Fibroblast of peridontal ligament (primary cell): ENCODE measurements around the gene SDSL.

ENCODE experiments used
- DNase-seq: peaks from one replicate; pipeline ENCODE4 v3.0.0-alpha.2; 2010; ENCODE audit errors: extremely low read depth

SDSL gene, protein sequence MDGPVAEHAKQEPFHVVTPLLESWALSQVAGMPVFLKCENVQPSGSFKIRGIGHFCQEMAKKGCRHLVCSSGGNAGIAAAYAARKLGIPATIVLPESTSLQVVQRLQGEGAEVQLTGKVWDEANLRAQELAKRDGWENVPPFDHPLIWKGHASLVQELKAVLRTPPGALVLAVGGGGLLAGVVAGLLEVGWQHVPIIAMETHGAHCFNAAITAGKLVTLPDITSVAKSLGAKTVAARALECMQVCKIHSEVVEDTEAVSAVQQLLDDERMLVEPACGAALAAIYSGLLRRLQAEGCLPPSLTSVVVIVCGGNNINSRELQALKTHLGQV

DNA sequence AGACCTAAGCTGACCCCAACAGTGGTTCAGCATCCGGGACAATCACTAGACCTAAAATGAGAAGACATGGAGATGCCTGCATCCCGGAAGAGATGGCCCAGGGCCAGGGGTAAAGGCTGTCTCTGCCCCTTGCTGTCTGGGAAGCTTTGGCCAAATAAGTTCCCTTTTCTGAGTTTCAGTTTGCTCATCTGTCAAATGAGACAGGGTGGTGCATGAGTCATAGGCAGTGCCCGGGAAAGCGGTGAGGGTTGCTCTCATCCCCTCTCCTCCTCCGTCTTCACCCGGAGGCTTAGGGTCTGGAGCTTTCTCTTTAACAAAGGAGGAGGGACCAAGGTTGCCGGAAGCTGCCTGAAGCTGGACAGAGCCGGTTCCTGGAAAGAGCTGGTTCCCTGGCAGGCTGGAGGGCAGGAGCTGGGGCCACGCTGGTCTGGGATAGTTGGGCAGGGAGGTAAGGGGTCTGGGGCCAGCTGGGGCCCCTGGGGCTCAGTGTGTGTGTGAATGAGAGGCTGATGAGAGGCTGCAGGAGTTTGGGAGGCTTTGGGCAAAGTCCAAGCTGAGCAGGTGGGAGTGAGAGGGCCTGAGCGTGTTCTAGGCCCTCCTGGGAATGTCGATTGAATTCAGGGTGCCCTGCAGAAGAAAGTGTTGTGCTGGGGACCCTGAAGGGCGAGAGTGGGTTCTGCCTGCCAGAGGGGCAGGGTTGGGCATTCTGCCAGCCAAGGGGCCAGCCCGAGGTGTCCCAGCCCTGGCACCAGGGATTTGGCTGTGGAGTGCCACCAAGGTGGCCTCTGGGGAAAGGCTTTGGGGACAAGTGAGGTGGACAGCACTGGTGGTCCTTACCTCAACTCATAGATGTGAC, at the start of gene SDSL:
SDSL (plus strand) TSS at position 351 of the 856 bp plus-strand sequence. CDS start 5,603 bp downstream, outside the sequence.
- peak; percentile 74 for DNase-seq

DNA sequence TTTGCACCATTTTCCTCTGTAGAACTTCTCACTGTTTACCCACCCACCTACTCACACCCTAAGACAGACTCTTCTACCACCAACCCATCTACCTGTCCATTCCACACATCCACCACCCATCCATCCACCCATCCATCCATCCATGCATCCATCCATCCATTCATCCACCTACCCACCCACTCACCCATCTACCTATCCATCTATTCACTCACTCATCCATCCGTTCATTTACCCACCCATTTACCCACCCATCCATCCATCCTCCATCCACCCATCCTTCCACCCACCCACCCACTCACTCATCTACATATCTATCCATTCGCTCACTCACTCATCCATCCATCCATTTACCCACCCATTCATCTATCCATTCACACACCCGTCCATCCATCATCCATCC, 48.7 kb upstream of the SDSL start:
- no peak for DNase-seq

- no peak for DNase-seq
Observed at GRCh38 chr12:113373969-113374368, 48.2 kb upstream of the SDSL start.

- DNase-seq: no peak
Observed at GRCh38 chr12:113374823-113375428, 47.3 kb upstream of the SDSL start.

- no peak for DNase-seq
Observed at GRCh38 chr12:113378291-113378690, 43.9 kb upstream of the SDSL start.

GRCh38 chr12:113381220-113381619, 41.0 kb upstream of the SDSL start:
- DNase-seq: no peak

DNA sequence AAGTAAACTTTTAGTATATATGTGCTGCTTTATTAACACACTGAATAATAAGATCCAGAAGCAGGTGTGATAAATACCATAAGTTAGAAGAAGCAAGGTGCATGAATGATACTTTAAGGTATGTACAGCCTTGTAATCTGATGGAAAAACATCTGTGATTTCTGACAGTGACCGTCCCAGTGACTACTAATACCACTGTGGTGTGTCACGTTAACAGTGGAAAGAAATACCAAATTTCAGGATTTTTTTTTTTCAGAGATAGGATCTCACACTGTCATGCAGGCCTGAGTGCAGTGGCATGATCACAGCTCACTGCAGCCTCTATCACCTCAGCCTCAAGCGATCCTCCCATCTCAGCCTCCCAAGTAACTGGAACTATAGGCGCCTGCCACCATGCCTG, 40.0 kb upstream of the SDSL start:
- no peak for DNase-seq

GRCh38 chr12:113384778-113385177, 37.4 kb upstream of the SDSL start:
- DNase-seq: no peak

DNA sequence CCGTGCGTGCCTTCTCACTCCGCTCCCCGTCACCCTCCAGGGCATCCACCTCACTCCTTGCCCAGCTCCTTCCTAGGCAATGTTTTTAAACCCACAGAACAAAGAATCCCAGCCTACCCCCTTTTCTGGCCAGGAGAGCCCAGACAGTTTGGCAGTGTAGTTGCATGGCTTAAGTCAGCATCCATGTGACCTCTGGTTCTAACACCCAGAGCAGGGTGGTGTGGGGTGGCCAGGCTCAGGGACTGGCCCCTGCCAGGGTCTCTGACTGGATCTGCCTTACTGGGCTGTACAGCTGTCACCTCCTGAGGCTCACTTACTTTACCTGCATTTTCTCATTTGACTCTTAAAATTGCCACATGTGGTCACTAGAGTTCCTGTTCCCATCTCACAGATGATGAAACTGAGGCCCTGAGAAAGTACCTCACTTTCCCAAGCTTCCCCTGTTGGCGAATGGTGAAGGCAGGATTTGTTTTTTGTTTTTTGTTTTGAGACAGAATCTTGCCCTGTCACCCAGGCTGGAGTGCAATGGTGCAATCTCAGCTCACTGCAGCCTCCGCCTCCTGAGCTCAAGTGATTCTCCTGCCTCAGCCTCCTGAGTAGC, 36.8 kb upstream of the SDSL start:
- DNase-seq: no peak

- no peak for DNase-seq
Observed at GRCh38 chr12:113386866-113387566, 35.2 kb upstream of the SDSL start.

DNA sequence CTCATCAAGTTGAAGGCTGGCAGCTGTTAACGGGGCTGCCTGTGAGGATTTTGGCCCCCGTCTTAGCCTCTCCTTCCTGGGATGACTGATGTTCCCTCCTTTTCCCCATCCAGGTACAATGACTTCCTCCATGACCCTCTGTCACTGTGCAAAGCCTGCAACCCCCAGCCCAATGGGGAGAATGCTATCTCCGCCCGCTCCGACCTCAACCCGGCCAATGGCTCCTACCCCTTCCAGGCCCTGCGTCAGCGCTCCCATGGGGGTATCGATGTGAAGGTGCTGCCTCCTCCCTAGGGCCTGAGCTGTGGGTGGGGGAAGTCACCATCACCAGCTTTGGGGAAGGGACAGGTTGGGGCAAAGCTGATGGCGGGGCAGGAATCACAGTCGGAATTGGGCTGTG, 34.5 kb upstream of the SDSL start:
- DNase-seq: no peak

- DNase-seq: no peak
Observed at GRCh38 chr12:113388351-113388750, 33.8 kb upstream of the SDSL start.

DNA sequence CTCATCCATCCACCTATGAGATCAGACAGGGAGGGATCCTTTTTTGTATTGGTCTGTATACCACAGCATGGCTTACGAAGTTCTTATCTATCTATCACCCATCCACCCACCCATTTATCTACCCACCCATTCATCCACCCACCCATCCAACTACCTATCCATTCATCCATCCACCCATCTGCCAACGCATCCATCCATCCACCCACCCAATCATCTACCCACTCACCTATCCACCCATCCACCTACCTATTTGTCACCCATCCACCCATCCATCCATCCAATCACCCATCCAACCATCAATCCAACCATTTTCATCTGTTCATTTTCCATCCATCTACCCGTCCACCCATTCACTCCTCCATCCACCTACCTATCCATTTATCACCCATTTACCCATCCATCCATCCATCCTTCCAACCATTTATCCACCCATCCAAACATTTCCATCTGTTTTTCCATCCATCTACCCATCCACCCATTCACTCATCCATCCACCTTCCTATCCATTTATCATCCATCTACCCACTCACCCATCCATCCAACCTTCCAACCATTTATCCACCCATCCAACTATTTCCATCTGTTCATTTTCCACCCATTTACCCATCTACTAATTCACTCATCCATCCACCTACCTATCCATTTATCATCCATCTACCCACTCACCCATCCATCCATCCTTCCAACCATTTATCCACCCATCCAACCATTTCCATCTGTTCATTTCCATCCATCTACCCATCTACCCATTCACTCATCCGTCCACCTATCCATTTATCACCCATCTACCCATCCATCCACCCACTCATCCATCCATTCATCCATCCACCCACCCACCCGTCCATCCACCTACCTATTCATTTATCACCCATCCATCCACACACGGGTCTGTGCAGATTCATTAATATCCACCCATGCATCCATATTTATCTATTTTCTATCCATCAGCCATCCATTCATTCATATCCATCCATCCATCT, 31.8 kb upstream of the SDSL start:
- DNase-seq: no peak

- DNase-seq: no peak
Observed at GRCh38 chr12:113391145-113391544, 31.0 kb upstream of the SDSL start.

DNA sequence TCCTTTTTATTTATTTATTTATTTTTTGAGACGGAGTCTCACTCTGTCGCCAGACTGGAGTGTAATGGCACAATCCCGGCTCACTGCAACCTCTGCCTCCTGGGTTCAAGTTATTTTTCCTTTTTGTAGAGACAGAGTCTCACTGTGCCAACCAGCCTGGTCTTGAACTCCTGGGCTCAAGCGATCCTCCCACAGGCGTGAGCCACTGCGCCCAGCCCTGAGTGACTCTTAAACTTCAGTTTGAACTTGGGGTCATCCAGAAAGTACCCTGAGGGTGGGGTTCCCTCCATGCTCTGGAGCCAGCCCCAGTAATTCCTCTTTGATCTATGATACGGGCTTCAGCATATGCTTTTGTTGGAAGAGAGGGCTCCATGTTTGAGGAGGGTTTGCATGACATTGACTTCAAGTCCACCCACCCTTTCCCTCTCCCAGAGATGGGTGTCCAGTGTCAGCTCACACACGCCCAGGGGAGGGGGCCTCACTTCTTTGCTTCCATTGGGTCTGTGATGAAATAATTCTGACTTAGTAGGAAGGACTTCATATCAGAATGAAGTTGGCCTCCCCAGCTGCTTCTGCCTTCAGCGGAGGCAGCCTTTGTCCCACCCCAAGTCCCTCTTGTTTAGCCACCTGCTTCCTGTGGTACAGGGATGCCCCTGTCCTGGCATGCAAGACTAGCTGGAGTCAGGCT, 30.4 kb upstream of the SDSL start:
- DNase-seq: no peak

DNA sequence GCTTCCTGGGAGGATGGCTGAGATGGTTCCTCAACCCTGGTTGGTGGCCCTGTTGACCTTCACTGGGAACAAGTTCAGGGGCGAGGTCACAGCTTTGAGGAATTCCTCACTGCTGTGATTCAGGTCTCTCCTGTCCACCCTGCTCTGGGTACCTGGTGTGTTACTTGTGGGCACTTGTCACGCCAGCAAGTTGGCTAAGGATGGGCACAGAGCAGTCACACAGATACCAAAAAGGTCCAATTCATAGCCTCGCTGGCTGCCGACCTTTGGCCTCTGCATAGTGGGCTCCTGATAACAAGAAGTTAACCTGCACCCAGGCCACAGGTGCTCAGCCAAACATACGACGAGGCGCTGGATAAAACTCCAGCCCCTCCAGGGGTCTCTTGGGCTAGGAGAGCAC, 29.7 kb upstream of the SDSL start:
- DNase-seq: no peak

- no peak for DNase-seq
Observed at GRCh38 chr12:113392988-113393579, 29.1 kb upstream of the SDSL start.

GRCh38 chr12:113393749-113394148, 28.4 kb upstream of the SDSL start:
- DNase-seq: no peak

- no peak for DNase-seq
Observed at GRCh38 chr12:113395119-113395518, 27.1 kb upstream of the SDSL start.
